SK-N-MC (cell line): Measurements from ENCODE around the gene PEPD.

Source experiments
- DNase-seq: peaks from one replicate; pipeline ENCODE4 v3.0.0-alpha.2; 2011; ENCODE audit warnings: low read depth, low spot score
- H3K27ac ChIP-seq: fragments of 200-600 bp; sonication (generic); 2 replicates; pipeline ENCODE4 v1.5.1; 2016; ENCODE audit warnings: mixed run types
- H3K36me3 ChIP-seq: fragments of 200-600 bp; sonication (generic); 2 replicates; pipeline ENCODE4 v1.6.1; 2017; ENCODE audit warnings: antibody characterized with exemption, low read length, mixed read lengths; ENCODE audit not compliant: insufficient read depth
- H3K4me3 ChIP-seq: fragments of 200-600 bp; sonication (generic); 2 replicates; pipeline ENCODE4 v1.5.1; 2016
- H3K9ac ChIP-seq: fragments of 200-600 bp; sonication (generic); 2 replicates; pipeline ENCODE4 v1.8.0; 2017; ENCODE audit warnings: mixed run types, mixed read lengths; ENCODE audit not compliant: insufficient read length
- H3K9me3 ChIP-seq: fragments of 200-600 bp; sonication (generic); 2 replicates; pipeline ENCODE4 v1.6.1; 2017; ENCODE audit warnings: low read depth, mild to moderate bottlenecking, antibody characterized with exemption, low read length, moderate library complexity, mixed read lengths
- EZH2 ChIP-seq: fragments of 200-600 bp; sonication (generic); IDR thresholded peaks from one replicate; pipeline ENCODE4 v1.6.1; 2017; ENCODE audit warnings: antibody characterized with exemption
- FOXP2 ChIP-seq: optimal IDR thresholded peaks from 2 replicates; pipeline ENCODE3; 2011; ENCODE audit warnings: mild to moderate bottlenecking, moderate library complexity; ENCODE audit not compliant: insufficient read depth; ENCODE audit errors: extremely low read length, control extremely low read depth
- POLR2AphosphoS5 ChIP-seq: IDR thresholded peaks from 2 replicates; pipeline ENCODE4 v1.6.1; 2012; ENCODE audit warnings: mild to moderate bottlenecking, low read depth, low read length, borderline replicate concordance

The PEPD gene

DNA sequence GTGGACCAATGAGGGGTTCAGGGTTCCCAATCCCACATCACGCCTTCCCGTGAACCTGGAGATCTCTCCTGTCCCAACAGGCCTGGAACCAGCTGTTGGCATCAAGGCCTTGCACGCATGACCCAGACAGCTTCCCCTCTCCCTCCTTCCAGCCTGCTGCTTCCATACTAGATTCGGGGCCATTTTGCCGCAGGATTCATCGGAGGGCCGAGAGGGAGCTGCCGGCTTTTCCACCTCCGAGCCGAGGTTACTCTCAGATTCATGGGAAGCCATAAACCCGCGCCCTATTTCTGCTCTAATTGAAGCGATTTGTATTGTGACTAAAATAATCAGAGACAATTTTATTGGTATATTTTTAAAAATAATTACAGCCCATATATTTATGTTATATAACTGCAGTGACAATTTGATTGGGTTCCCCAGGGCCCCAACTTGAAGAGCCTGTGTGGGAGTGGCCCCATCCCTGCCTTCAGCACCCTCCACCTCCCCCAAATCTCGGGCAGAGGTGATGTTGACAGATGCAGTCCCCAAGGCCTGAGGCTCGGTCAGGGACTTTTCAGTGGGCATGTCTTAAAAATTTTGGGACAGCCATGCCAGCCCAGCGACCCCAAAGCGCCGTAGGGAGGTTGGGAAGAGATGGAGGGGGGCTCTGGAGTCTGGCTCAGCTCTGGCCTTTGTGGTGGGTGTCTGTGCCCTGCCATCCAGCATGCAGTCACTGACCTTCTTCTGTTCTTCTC is 30.8 kb upstream of the PEPD start:
- Histone ChIP-seq H3K9me3 (no peaks in the 10 kb centered on the region), H3K36me3 (no peaks in the 10 kb centered on the region), H3K4me3 (no peak overlapping the region), H3K9ac (no peak overlapping the region), H3K27ac (no peak overlapping the region)
- no peak for DNase-seq
- TF ChIP-seq FOXP2 (no peak), EZH2 (no peak), POLR2AphosphoS5 (no peak)

DNA sequence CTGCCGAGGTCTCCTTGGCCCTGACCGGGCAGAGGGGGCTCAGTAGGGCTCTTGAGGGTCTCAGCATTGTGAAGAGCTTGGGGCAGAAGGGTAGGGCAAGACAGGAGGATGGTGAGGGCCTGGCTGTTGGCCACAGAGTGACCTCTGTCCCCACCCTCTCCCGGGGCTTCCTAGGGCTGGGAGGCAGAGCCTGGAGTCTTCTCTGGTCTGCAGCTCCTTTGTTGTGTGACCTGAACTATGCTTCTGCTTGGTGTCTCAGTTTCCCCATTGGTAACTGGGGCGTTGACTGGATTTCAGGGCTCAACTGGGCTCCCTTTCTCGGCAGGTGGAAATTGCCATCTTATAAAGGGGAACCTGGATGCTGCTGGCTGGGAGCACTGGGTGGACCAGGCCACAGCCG is 30.1 kb upstream of the PEPD start:
- Histone ChIP-seq H3K9ac (no peak overlapping the region), H3K4me3 (no peak overlapping the region), H3K36me3 (no peaks in the 10 kb centered on the region), H3K9me3 (no peaks in the 10 kb centered on the region), H3K27ac (no peak overlapping the region)
- DNase-seq, result no peak
- no peak for TF ChIP-seq EZH2
- TF ChIP-seq FOXP2, result no peak
- TF ChIP-seq POLR2AphosphoS5, result no peak

DNA sequence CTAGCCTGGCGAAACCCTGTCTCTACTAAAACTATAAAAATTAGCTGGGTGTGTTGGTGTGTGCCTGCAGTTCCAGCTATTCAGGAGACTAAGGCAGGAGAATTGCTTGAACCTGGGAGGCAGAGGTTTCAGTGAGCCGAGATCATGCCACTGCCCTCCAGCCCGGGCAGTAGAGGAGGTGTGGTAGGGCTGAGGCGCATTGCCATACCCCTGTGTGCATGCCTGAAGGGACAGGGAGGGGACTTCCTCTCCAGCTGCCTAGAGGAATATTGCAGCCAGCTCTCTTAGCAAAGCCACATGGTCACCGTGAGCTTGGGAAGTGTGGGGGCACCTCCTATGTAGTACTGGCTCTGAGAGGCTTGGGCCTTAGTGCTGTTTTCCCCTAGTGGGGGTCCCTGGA is 29.2 kb upstream of the PEPD start:
- no peaks in the 10 kb centered on the region for H3K9me3 ChIP-seq
- H3K9ac ChIP-seq, result no peak overlapping the region
- no peak for TF ChIP-seq FOXP2
- no peak for TF ChIP-seq EZH2
- no peak for TF ChIP-seq POLR2AphosphoS5
- H3K36me3 ChIP-seq, result no peaks in the 10 kb centered on the region
- H3K27ac ChIP-seq, result no peak overlapping the region
- no peak overlapping the region for H3K4me3 ChIP-seq
- no peak for DNase-seq

DNA sequence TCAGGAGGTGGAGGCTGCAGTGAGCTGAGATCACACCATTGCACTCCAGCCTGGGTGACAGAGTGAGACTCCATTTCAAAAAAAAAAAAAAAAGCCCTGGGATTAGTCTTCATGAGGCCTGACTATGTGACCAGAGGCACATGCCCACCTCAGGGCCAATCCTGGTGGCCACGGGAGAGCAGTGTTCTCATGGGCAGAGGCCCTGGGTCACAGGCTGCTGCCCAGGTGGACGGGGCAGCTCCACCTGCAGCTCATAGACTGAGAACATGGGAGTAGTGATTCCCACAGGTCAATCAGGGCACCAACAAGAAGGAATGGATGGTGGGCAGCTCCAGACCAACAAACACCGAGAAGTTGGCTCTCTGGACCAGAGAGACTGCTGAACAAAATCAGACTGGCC is 26.1 kb upstream of the PEPD start:
- no peaks in the 10 kb centered on the region for H3K36me3 ChIP-seq
- H3K9me3 ChIP-seq, result no peaks in the 10 kb centered on the region
- no peak overlapping the region for H3K27ac ChIP-seq
- TF ChIP-seq FOXP2 (no peak), EZH2 (no peak), POLR2AphosphoS5 (no peak)
- H3K4me3 ChIP-seq, result no peak overlapping the region
- no peak for DNase-seq
- H3K9ac ChIP-seq, result no peak overlapping the region

DNA sequence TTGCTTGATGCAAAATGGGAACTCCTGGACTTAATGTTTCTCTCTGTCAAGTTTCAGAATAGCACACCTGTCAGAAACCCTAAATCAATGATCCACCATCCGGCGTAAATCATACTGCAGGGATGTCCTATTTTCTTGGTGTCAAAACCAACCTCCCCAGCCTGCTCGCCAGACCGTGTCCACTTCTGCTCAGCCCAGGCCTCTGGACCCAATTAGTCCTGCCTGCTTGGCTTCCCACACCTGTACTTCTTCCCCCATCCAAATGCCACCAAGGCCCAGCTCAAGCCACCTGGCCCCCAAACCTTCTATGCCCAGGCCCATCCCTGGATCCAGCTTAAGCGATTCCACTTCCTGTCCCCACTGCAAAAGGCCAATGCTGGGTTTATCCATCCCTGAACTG is 25.1 kb upstream of the PEPD start:
- no peak for TF ChIP-seq EZH2
- no peak for TF ChIP-seq FOXP2
- TF ChIP-seq POLR2AphosphoS5, result no peak
- DNase-seq, result no peak

DNA sequence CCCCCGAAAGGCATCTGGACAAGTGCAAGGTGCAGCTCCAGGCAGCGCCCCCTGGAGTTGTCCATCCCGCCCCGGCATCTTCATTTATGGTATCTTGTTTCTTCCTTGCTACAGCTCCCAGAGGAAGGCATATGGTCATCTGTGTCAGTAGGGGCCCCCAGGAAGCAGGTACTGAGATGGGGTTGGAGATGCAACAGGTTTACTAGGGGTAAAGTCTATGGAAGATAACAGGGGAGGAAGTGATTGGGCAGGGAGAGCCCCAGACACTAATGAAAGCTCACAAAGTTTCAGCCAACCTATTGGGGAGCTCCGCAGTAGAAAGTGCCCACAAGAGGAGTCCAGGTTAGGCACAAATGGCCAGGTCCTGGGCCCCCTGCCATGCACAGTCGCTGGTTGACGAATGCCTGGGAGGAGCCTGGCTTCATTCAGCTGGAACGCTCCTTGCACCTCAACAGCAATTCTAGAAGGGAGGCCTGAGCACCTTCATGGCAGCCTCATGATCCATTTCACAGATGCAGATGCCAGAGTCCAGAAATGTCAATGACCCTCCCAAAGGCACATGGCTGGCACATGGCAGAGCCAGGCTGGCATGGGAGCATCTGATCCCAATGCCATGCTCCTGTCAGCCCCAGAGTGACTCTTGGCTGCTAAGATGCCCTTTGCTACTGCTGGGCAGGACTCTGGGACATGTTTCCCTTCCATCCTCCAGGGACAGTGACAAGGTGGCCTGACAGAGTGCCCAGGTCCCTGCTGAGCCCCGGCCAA is 23.8 kb upstream of the PEPD start:
- Histone ChIP-seq H3K27ac (no peak overlapping the region), H3K36me3 (no peaks in the 10 kb centered on the region), H3K9me3 (no peaks in the 10 kb centered on the region), H3K9ac (no peak overlapping the region), H3K4me3 (no peak overlapping the region)
- DNase-seq, result no peak
- no peak for TF ChIP-seq POLR2AphosphoS5
- TF ChIP-seq FOXP2, result no peak
- TF ChIP-seq EZH2, result no peak

More for the DNA sequence above, 25.1 kb upstream of the PEPD start:
- no peak overlapping the region for H3K9ac ChIP-seq
- no peaks in the 10 kb centered on the region for H3K9me3 ChIP-seq
- no peak overlapping the region for H3K4me3 ChIP-seq
- no peak overlapping the region for H3K27ac ChIP-seq
- H3K36me3 ChIP-seq, result no peaks in the 10 kb centered on the region

DNA sequence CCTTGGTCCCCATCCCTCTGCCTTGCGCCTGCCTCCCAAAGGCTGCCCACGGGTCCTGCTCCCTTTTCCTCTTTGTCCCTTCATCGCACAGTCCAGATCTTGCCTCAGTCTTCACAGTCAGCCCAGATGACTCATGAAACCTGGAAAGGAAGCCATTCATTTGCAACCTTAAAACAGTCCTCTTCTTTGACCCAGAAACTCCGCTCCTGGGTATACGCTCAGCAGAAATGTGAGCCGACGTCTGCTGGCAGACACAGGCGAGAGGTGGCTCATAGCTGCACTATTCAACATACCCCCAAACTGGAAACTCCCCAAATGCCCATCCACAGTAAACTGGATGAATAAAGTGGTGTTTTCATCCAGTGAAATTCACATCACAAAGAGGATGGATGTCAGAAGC is 13.6 kb upstream of the PEPD start:
- no peak overlapping the region for H3K9ac ChIP-seq
- no peaks in the 10 kb centered on the region for H3K9me3 ChIP-seq
- H3K27ac ChIP-seq, result no peak overlapping the region
- no peaks in the 10 kb centered on the region for H3K36me3 ChIP-seq
- DNase-seq, result no peak
- TF ChIP-seq EZH2 (no peak), POLR2AphosphoS5 (no peak)
- no peak overlapping the region for H3K4me3 ChIP-seq

DNA sequence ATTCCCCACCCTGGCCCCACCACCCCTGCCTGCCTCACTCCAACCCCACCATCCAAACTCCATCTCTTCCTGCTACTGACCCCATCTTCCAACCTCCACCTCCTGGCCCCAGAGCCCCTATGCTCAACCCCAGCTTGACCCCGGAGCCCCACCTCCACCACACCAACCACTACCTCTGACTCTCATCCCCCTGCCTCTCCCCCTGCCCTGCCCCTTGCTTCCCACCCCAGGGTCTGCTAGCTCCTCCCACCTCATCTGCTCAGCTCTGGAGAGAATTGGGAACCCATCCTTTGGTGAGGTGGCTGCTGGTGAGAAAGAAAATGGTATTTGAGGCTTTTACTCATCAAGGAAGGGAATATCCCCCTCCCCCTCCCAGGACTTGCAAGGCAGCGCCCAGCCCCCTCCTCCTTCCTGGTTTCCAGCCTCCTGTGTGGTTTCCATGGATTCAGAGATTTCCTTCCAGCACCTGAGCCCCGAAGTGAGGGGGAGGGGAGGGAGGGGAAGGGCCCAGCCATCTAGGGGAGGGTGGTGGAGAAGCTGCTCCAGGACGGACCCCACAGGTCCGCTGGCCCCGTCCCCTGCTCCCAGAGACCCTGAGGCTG is 11.4 kb upstream of the PEPD start:
- H3K9me3 ChIP-seq, result no peaks in the 10 kb centered on the region
- no peak for DNase-seq
- no peak for TF ChIP-seq FOXP2
- no peak for TF ChIP-seq EZH2
- TF ChIP-seq POLR2AphosphoS5, result no peak
- no peak overlapping the region for H3K4me3 ChIP-seq
- H3K36me3 ChIP-seq, result no peaks in the 10 kb centered on the region
- no peak overlapping the region for H3K9ac ChIP-seq
- no peak overlapping the region for H3K27ac ChIP-seq
